NCI-H1694 treated with DMSO at 0.1 percent for 48 hours (cell line): Measurements from ENCODE around the gene UBE2G1.

ENCODE experiments used
- DNase-seq: peaks from one replicate; lab custom pipeline; 2025; lab: John Stamatoyannopoulos, UW

The UBE2G1 gene

GRCh38 chr17:4334332-4334731 lies 32.1 kb downstream of the UBE2G1 start:
- no peak for DNase-seq

- no peak for DNase-seq
Measured at GRCh38 chr17:4333041-4333440, 33.4 kb downstream of the UBE2G1 start.

- DNase-seq = no peak
Measured at GRCh38 chr17:4332296-4332970, 34.0 kb downstream of the UBE2G1 start.

- no peak for DNase-seq
Measured at GRCh38 chr17:4331614-4332013, 34.9 kb downstream of the UBE2G1 start.

GRCh38 chr17:4329838-4330237 lies 36.6 kb downstream of the UBE2G1 start:
- DNase-seq = no peak

- DNase-seq = no peak
Measured at GRCh38 chr17:4327606-4328005, 38.9 kb downstream of the UBE2G1 start.

GRCh38 chr17:4326608-4327007 lies 39.9 kb downstream of the UBE2G1 start:
- no peak for DNase-seq

- no peak for DNase-seq
Measured at GRCh38 chr17:4326112-4326511, 40.4 kb downstream of the UBE2G1 start.

GRCh38 chr17:4324463-4324862 lies 42.0 kb downstream of the UBE2G1 start:
- no peak for DNase-seq

GRCh38 chr17:4319221-4319620 lies 47.3 kb downstream of the UBE2G1 start:
- no peak for DNase-seq

GRCh38 chr17:4318596-4318995 lies 47.9 kb downstream of the UBE2G1 start:
- DNase-seq = no peak

GRCh38 chr17:4318186-4318585 lies 48.3 kb downstream of the UBE2G1 start:
- DNase-seq = no peak

GRCh38 chr17:4317610-4318009 lies 48.9 kb downstream of the UBE2G1 start:
- no peak for DNase-seq

GRCh38 chr17:4316648-4317047 lies 49.8 kb downstream of the UBE2G1 start:
- no peak for DNase-seq

GRCh38 chr17:4314618-4315017 lies 51.9 kb downstream of the UBE2G1 start:
- DNase-seq = no peak

GRCh38 chr17:4314179-4314578 lies 52.3 kb downstream of the UBE2G1 start:
- DNase-seq = no peak

- DNase-seq = no peak
Measured at GRCh38 chr17:4313221-4314114, 53.0 kb downstream of the UBE2G1 start.

GRCh38 chr17:4310354-4311060 lies 56.0 kb downstream of the UBE2G1 start:
- no peak for DNase-seq

- DNase-seq = no peak
Measured at GRCh38 chr17:4309897-4310296, 56.6 kb downstream of the UBE2G1 start.

- no peak for DNase-seq
Measured at GRCh38 chr17:4307179-4307930, 59.1 kb downstream of the UBE2G1 start.

- no peak for DNase-seq
Measured at GRCh38 chr17:4305224-4305623, 61.3 kb downstream of the UBE2G1 start.

- peak; percentile 50 for DNase-seq
Measured at GRCh38 chr17:4304417-4305027, 62.0 kb downstream of the UBE2G1 start.
